NCI-H1694 (cell line): Measurements from ENCODE around the gene CDC25A.
"Not testable (repeated sequence)": the region's sequence is repeated elsewhere in the genome, so short reads cannot be mapped to it uniquely, and the experiment has no call there.

Source experiments
- DNase-seq: peaks from one replicate; lab custom pipeline; 2025; lab: John Stamatoyannopoulos, UW

The CDC25A gene

DNA sequence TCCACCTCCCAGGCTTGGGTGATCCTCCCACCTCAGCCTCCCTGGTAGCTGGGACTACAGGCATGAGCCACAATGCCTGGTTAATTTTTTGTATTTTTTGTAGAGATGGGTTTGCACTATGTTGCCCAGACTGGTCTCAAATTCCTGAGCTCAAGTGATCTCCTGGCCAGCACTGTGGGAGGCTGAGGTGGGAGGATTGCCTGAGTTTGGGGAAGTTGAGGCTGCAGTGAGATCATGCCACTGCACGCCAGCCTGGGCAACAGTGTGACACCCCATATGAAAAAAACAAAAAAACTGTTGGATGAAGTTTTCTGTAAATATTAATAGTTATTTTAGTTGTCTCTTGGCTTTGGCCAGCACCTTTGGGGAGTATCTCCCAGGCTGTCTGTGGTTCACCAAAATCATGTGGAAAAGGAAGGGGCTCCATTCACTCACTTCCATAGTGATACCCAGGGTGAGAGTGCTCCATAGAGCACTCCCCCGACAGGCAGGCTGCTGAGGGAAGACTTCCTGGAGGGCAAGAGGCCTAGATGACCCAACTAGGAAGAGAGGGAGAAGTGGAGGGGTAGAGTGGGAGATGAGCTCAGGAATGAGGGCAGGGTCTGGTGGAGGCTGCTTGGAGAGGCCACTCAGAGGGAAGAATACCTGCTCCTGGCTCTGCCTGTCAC lies 47.1 kb downstream of the CDC25A start:
- no peak for DNase-seq

DNA sequence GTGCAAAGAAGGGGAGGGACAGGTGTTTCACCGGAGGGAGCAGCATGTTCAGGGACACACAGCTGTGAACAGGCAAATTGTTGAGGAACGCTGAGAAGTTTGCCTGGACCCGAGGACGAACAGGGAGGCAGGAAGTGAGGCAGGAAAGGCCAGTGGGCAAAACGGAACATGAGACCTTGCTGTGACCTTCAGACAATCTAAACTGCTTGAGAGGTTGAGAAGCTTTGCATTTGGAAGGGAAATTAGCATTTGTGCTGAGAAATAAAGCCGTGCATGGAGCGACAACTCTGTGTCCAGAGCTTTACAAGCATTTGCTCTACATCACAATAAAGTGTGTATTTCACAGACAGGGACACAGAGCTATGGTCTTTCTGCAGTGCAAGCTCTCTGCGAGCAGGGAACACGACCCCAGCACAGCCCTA lies 47.9 kb downstream of the CDC25A start:
- DNase-seq = no peak

- no peak for DNase-seq
These were observed 50.7 kb downstream of the CDC25A start for GRCh38 chr3:48137425-48137999.

GRCh38 chr3:48135552-48136495 lies 52.4 kb downstream of the CDC25A start:
- DNase-seq = no peak

GRCh38 chr3:48130321-48130904 lies 57.8 kb downstream of the CDC25A start:
- no peak for DNase-seq

GRCh38 chr3:48129921-48130320 lies 58.3 kb downstream of the CDC25A start:
- DNase-seq = no peak

- no peak for DNase-seq
These were observed 59.4 kb downstream of the CDC25A start for GRCh38 chr3:48128774-48129173.

- no peak for DNase-seq
These were observed 62.2 kb downstream of the CDC25A start for GRCh38 chr3:48125886-48126622.

GRCh38 chr3:48125013-48125705 lies 63.1 kb downstream of the CDC25A start:
- DNase-seq = no peak

GRCh38 chr3:48123346-48123745 lies 64.9 kb downstream of the CDC25A start:
- no peak for DNase-seq

GRCh38 chr3:48122504-48122903 lies 65.7 kb downstream of the CDC25A start:
- no peak for DNase-seq

DNA sequence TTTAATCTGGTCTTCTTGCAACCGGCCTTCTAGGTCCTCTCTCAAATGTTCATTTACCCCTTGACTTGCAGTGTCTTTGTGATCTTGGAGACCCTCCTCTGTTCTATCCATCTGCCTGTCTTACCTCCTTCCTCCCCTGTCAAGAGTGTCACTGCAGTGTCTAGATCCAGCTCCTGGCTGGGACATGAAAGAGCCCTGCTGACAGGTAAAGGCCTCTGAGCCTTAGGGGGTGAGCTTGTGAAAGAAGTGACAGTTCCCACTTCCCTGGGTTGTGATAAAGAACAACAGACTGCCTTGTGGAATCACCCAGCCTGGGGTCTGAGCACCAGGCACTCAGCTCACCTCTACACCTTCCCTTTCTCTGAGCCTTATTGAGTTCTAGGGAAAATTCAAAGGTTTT lies 68.0 kb downstream of the CDC25A start:
- no peak for DNase-seq

DNA sequence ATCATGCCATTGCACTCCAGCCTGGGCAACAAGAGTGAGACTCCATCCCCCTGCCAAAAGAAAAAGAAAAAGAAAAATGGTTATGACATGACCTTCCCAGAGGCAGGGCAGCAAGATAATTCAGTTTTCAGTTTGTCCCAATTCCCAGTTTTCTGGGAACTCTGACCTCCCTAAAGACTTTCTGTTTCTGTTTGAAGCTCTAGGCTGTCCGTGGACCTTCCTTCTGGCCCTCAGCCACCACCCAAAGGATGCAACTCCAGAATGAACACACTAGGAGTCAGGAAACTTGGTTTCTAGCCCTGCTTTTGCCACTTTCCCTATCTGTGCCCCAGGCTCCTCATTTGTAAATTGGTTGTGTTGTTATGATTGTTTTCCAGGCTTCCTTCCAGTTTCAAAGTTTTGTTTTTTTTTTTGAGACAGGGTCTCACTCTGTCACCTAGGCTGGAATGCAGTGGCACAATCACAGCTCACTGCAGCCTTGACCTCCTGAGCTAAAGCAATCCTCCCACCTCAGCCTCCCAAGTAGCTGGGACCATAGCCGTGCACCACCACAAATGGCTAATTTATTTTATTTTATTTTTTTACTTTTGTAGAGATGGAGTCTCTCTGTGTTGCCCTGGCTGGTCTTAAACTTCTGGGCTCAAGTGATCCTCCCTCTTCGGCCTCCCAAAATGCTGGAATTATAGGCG lies 68.6 kb downstream of the CDC25A start:
- no peak for DNase-seq

- no peak for DNase-seq
These were observed 69.3 kb downstream of the CDC25A start for GRCh38 chr3:48118928-48119327.

- no peak for DNase-seq
These were observed 69.9 kb downstream of the CDC25A start for GRCh38 chr3:48118322-48118721.

DNA sequence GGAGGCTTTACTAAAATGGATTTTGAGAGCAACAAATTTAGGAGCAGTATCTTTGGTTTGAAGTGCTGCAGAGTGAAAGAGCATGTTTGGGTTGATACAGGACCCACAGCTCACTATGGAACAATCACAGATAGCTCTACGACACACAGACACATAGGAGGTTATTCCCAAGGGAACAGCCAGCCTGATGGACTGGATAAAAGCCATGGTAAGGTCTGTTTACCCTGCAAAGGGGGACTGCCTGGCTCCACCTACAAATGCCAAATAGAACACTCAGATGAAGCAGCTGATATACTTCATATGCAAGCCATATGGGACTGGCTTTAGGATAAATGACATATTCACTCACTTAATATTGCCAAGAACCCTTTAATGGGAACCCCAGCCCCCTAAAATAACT lies 75.4 kb downstream of the CDC25A start:
- DNase-seq = no peak

DNA sequence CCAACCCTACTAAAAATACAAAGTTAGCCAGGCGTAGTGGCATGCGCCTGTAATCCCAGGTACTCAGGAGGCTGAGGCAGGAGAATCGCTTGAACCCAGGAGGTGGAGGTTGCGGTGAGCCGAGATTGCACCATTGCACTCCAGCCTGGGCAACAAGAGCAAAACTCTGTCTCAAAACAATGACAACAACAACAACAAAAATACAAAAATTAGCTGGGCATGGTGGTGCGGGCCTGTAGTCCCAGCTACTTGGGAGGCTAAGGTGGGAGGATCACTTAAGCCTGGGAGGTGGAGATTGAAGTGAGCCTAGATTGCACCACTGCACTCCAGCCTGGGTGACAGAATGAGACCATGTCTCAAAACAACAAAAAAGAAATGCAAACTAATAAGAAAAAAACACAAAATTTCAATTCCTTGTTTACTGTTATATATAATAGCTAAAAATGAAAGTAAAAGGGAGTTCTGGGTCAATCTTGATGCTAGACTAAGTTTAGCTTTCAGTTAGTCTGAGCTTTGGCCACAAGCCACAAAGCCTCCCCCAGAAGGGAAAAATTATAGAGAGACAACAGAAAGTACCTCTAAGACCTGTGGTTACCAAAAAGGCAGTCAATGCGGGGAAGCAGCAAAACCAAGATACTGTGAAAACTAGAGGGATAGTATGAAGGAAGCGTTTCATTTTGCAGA lies 76.0 kb downstream of the CDC25A start:
- not testable (repeated sequence) for DNase-seq

DNA sequence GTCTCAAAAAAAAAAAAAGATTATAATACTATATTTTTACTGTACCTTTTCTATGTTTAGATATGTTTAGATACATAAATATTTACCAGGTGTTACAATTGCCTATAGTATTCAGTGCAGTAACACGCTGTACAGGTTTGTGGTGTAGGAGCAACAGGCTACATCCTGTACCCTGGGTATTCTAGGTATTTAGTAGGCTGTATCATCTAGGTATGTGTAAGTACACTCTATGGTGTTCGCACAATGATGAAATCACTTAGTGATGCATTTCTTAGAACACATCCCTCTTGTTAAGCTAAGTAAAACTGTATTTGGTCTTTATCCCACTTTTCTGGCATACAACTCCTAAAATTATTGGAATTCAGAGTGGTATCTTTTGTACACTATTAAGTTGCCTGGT lies 77.8 kb downstream of the CDC25A start:
- no peak for DNase-seq

- DNase-seq = no peak
These were observed 81.0 kb downstream of the CDC25A start for GRCh38 chr3:48107227-48107626.
